HL-60 (cell line): ENCODE data around the gene CERS5.

Experiments used
- DNase-seq, 2 experiments: peaks; one replicate each; pipeline ENCODE4 v3.0.0-alpha.2; 2010 to 2020; ENCODE audit warnings: low read depth in 1 of 2, low spot score in 1 of 2
- H3K27ac ChIP-seq: fragments of 250-450 bp; sonication (Bioruptor Pico); replicated peaks from 2 replicates; pipeline ENCODE4 v1.5.1; 2020; ENCODE audit warnings: mild to moderate bottlenecking, moderate library complexity
- H3K27me3 ChIP-seq: fragments of 250-450 bp; sonication (Bioruptor Pico); 2 replicates; pipeline ENCODE4 v1.5.1; 2021; ENCODE audit warnings: mild to moderate bottlenecking, moderate library complexity; ENCODE audit not compliant: insufficient read depth, poor library complexity, severe bottlenecking
- H3K4me3 ChIP-seq: replicated peaks from 2 replicates; pipeline ENCODE4 v1.5.1; 2011; ENCODE audit warnings: mild to moderate bottlenecking, control low read depth, low read length; ENCODE audit not compliant: insufficient read depth
- CTCF ChIP-seq: IDR thresholded peaks from one replicate; pipeline ENCODE4 v1.5.1; 2011; ENCODE audit warnings: low read length, control low read depth, inconsistent platforms; ENCODE audit not compliant: insufficient read depth
- GABPA ChIP-seq: IDR thresholded peaks from 2 replicates; pipeline ENCODE4 v1.6.1; 2012; ENCODE audit warnings: low read depth
- POLR2AphosphoS5 ChIP-seq: IDR thresholded peaks from 2 replicates; pipeline ENCODE4 v1.6.1; 2012; ENCODE audit warnings: low read depth
- SPI1 ChIP-seq: IDR thresholded peaks from 2 replicates; pipeline ENCODE4 v1.6.1; 2012; ENCODE audit warnings: low read depth, mild to moderate bottlenecking, borderline replicate concordance
- long read RNA-seq: library from polyadenylated mRNA; unstranded; transcript quantifications from one replicate; pipeline ENCODE4 v2.0.0, GENCODE V29; 2020
- TF ChIP-seq, protein P1 (sequence below): IDR thresholded peaks from 2 replicates; pipeline ENCODE4 v1.6.1; 2012; ENCODE audit warnings: low read depth; ENCODE audit not compliant: insufficient replicate concordance

Gene CERS5
- long read RNA-seq, transcript CERS5-203 (11 exons, 2,855 nt): minor isoform, 20 of 178 reads
- long read RNA-seq, transcript CERS5-201 (10 exons, 2,051 nt): major isoform, 91 of 178 reads
- long read RNA-seq, partial matches to known transcripts: 3 of 178 reads
- long read RNA-seq, other reads (novel, unspliced or antisense): 64 of 178 reads

DNA sequence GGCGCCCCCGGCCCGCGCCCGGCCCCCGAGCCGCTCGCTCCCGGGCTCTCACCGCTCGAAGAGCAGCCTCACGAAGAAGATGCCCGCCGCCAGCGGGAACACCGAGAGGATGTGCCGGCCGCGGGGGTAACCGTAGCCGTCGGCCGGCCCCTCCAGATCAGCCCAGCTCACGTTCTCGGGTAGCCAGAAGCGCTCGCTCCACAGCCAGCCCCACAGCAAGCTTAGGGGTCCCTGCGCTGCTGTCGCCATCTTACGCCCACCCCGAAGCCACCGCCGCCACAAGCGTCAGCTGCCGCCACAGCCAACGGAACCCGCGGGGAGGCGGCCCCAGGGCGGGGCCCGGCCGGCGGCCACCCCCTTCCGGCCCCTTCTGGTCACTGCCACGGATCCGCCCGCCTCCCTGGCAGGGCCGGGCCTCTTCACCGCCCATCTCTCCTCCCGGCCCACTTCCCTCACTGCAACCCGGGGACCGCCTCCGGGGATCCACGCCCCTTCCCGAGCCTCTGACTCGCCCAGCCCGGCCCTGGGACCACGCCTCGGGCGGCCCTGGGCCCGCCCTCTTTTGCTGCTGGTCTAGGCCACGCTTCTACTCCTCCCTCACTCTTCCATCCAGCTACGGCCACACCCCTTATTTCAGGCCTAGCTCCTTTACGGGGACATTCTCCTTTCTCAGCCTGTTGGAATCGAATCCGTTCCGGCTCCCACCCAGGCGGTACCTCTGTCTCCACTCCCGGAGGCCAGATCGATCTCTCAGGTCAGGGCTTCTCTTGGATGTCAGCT lies at the start of gene CERS5:
Gene CERS5 (minus strand): TSS at position 321 of the 780 bp plus-strand sequence. CDS start 72 bp downstream, at position 249.
- peak within 1 kb of the TSS; percentile 94 for H3K4me3 ChIP-seq
- TF ChIP-seq, protein P1, sequence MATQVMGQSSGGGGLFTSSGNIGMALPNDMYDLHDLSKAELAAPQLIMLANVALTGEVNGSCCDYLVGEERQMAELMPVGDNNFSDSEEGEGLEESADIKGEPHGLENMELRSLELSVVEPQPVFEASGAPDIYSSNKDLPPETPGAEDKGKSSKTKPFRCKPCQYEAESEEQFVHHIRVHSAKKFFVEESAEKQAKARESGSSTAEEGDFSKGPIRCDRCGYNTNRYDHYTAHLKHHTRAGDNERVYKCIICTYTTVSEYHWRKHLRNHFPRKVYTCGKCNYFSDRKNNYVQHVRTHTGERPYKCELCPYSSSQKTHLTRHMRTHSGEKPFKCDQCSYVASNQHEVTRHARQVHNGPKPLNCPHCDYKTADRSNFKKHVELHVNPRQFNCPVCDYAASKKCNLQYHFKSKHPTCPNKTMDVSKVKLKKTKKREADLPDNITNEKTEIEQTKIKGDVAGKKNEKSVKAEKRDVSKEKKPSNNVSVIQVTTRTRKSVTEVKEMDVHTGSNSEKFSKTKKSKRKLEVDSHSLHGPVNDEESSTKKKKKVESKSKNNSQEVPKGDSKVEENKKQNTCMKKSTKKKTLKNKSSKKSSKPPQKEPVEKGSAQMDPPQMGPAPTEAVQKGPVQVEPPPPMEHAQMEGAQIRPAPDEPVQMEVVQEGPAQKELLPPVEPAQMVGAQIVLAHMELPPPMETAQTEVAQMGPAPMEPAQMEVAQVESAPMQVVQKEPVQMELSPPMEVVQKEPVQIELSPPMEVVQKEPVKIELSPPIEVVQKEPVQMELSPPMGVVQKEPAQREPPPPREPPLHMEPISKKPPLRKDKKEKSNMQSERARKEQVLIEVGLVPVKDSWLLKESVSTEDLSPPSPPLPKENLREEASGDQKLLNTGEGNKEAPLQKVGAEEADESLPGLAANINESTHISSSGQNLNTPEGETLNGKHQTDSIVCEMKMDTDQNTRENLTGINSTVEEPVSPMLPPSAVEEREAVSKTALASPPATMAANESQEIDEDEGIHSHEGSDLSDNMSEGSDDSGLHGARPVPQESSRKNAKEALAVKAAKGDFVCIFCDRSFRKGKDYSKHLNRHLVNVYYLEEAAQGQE: no peak
- TF ChIP-seq CTCF: no peak
- peak; percentile 68 for TF ChIP-seq POLR2AphosphoS5
- TF ChIP-seq SPI1: peak; percentile 73; the same call in 1 of the 2 replicates
- peak; percentile 38; the same call in 1 of the 2 replicates for TF ChIP-seq GABPA

GRCh38 chr12:50215033-50215432 lies 47.9 kb upstream of the CERS5 start:
- no peak for TF ChIP-seq POLR2AphosphoS5
- no peak for TF ChIP-seq GABPA
- TF ChIP-seq, protein P1: no peak
- no peak for TF ChIP-seq SPI1
- no peak for TF ChIP-seq CTCF
- Histone ChIP-seq H3K27me3 (no peaks in the 10 kb centered on the region), H3K4me3 (no peak overlapping the region), H3K27ac (no peak overlapping the region)
- DNase-seq: no peak

More for the DNA sequence above, at the start of gene CERS5:
- peak; percentile 93 to 99 for DNase-seq
- Histone ChIP-seq H3K27ac (peak within 1 kb of the TSS; percentile 86), H3K27me3 (no peaks in the 10 kb centered on the region)

DNA sequence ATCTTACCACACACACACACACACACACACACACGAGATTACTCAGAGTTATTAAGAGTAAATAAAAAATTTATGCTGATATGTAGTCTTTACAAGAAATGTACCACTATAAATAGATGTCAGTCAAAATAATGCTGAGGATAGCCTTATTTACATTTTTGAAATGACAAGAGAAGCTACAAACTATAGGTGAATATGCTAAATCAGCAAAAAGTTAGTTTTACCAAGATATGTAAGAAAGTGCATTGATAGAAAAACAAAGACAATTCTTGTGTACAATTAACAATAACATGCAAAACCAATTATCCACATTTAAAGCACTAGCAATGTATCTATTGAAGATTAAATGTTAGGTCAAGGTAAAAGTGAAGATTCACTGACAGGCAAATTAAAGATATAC lies 46.8 kb upstream of the CERS5 start:
- no peak for TF ChIP-seq POLR2AphosphoS5
- TF ChIP-seq CTCF: no peak
- TF ChIP-seq SPI1: no peak
- TF ChIP-seq, protein P1: no peak
- TF ChIP-seq GABPA: no peak
- Histone ChIP-seq H3K27me3 (no peaks in the 10 kb centered on the region), H3K4me3 (no peak overlapping the region), H3K27ac (no peak overlapping the region)
- no peak for DNase-seq
